Cardiac muscle cell (in vitro differentiated cells and primary cell): ENCODE data around the gene MVK. TPM values are rescaled to one million over a fixed set of nuclear protein-coding genes. Genes with fewer than 3 reads are reported as not detected.
A peak's percentile ranks its signal among the peaks of the same experiment; 100 is the strongest.

Source experiments
- DNase-seq, 2 donors: peaks; one replicate each; pipeline versions ENCODE4 v3.0.0 to v3.0.0-alpha.2; 2010 to 2017; ENCODE audit warnings: low read depth in 1 of 2, low spot score in 1 of 2
- H3K27ac ChIP-seq: fragments of 200-600 bp; sonication (generic); 2 replicates; pipeline ENCODE4 v1.5.1; 2016
- H3K27me3 ChIP-seq: fragments of 200-600 bp; sonication (generic); 2 replicates; pipeline ENCODE4 v1.6.0; 2016; ENCODE audit warnings: control low read depth
- H3K36me3 ChIP-seq: fragments of 200-600 bp; sonication (generic); 2 replicates; pipeline ENCODE4 v1.5.1; 2016; ENCODE audit warnings: control low read depth
- H3K4me1 ChIP-seq: fragments of 200-600 bp; sonication (generic); 2 replicates; pipeline ENCODE4 v1.8.1; 2017; ENCODE audit warnings: low read depth, mild to moderate bottlenecking, mixed run types
- H3K4me3 ChIP-seq: fragments of 200-600 bp; sonication (generic); 2 replicates; pipeline ENCODE4 v1.5.1; 2016; ENCODE audit warnings: mild to moderate bottlenecking
- H3K9me3 ChIP-seq: fragments of 200-600 bp; sonication (generic); 2 replicates; pipeline ENCODE4 v1.5.1; 2017; ENCODE audit warnings: low read depth, mild to moderate bottlenecking, control low read depth
- CTCF ChIP-seq: IDR thresholded peaks from 2 replicates; pipeline ENCODE4 v1.5.1; 2012; ENCODE audit warnings: low read depth, mild to moderate bottlenecking, low read length
- polyA plus RNA-seq: library from polyadenylated mRNA; unstranded; fragments of >200 nt; fragmentation: Nextera tagmentation; extraction: Ambion mirVana; gene quantifications from 2 replicates; pipeline ENCODE4 v1.2.1, GENCODE V29; 2016
- total RNA-seq: library from RNA; depleted of rRNA; stranded (reverse); fragments of >200 nt; gene quantifications from 2 replicates; pipeline ENCODE4 v1.2.3, GENCODE V29; 2016

The MVK gene
- total and polyA plus RNA-seq, 2 experiments from 2014 or later, result 29.0 to 56.1 TPM

GRCh38 chr12:109605016-109605415 is 31.4 kb downstream of the MVK start:
- peak in 1 of 2 donors; percentile 26 for DNase-seq
- Histone ChIP-seq H3K9me3 (no peaks in the 10 kb centered on the region), H3K27ac (peak overlapping the region; percentile 49), H3K36me3 (no peaks in the 10 kb centered on the region), H3K4me3 (no peak overlapping the region), H3K4me1 (peaks cover 23% of the 10 kb centered on the region), H3K27me3 (no peaks in the 10 kb centered on the region)
- TF ChIP-seq CTCF, result no peak

GRCh38 chr12:109605599-109606228 is 32.1 kb downstream of the MVK start:
- H3K27me3 ChIP-seq, result no peaks in the 10 kb centered on the region
- H3K4me1 ChIP-seq, result peaks cover 23% of the 10 kb centered on the region
- DNase-seq, result no peak
- no peak overlapping the region for H3K4me3 ChIP-seq
- no peaks in the 10 kb centered on the region for H3K36me3 ChIP-seq
- TF ChIP-seq CTCF, result no peak
- peak overlapping the region; percentile 89 for H3K27ac ChIP-seq
- H3K9me3 ChIP-seq, result no peaks in the 10 kb centered on the region

- Histone ChIP-seq H3K4me3 (no peak overlapping the region), H3K4me1 (peaks cover 23% of the 10 kb centered on the region), H3K27ac (peak overlapping the region; percentile 89), H3K27me3 (no peaks in the 10 kb centered on the region), H3K36me3 (no peaks in the 10 kb centered on the region), H3K9me3 (no peaks in the 10 kb centered on the region)
- peak; percentile 38 to 92 for DNase-seq
- TF ChIP-seq CTCF, result no peak
Observed at GRCh38 chr12:109606320-109607028, 32.9 kb downstream of the MVK start.

GRCh38 chr12:109607618-109608017 is 34.0 kb downstream of the MVK start:
- DNase-seq, result no peak
- H3K27me3 ChIP-seq, result no peaks in the 10 kb centered on the region
- H3K27ac ChIP-seq, result peak overlapping the region; percentile 89
- TF ChIP-seq CTCF, result no peak
- no peaks in the 10 kb centered on the region for H3K9me3 ChIP-seq
- H3K4me1 ChIP-seq, result peaks cover 23% of the 10 kb centered on the region
- H3K36me3 ChIP-seq, result no peaks in the 10 kb centered on the region
- H3K4me3 ChIP-seq, result no peak overlapping the region

- DNase-seq, result no peak
- Histone ChIP-seq H3K9me3 (no peaks in the 10 kb centered on the region), H3K27ac (peak overlapping the region; percentile 16), H3K4me3 (no peak overlapping the region), H3K4me1 (peaks cover 23% of the 10 kb centered on the region), H3K36me3 (no peaks in the 10 kb centered on the region), H3K27me3 (no peaks in the 10 kb centered on the region)
- TF ChIP-seq CTCF, result no peak
Observed at GRCh38 chr12:109608270-109608669, 34.7 kb downstream of the MVK start.
